CD14-positive monocyte (primary cell): ENCODE data around the gene CD6. TPM values are rescaled to one million over a fixed set of nuclear protein-coding genes. Genes with fewer than 3 reads are reported as not detected.

Experiments used
- DNase-seq, 3 donors: peaks; one replicate each; pipeline ENCODE4 v3.0.0-alpha.2; 2011 to 2022
- H2AFZ ChIP-seq: 2 replicates; pipeline ENCODE4 v1.6.0; 2012; ENCODE audit warnings: mild to moderate bottlenecking, low read depth, low read length, inconsistent platforms; ENCODE audit not compliant: insufficient read depth, poor library complexity, severe bottlenecking
- H3K27ac ChIP-seq, 2 donors: 1 replicate in 1 of 2; 2 replicates in 1 of 2; pipeline ENCODE4 v1.5.1; 2012 to 2013; ENCODE audit warnings: low read length in 2 of 2, control low read depth in 1 of 2, inconsistent platforms in 1 of 2, low read depth in 1 of 2, mild to moderate bottlenecking in 1 of 2
- H3K27me3 ChIP-seq, 2 donors: one replicate each; pipeline versions ENCODE4 v1.6.0 to v1.6.1; 2011 to 2013; ENCODE audit warnings: low read length in 2 of 2; ENCODE audit not compliant: control insufficient read depth in 2 of 2, insufficient read depth in 2 of 2
- H3K36me3 ChIP-seq, 2 donors: replicated peaks in 1 of 2; 1 replicate in 1 of 2; 2 replicates in 1 of 2; pipeline versions ENCODE4 v1.5.1 to v1.6.1; 2012 to 2013; ENCODE audit warnings: low read length in 2 of 2, control low read depth in 1 of 2, inconsistent platforms in 1 of 2, mild to moderate bottlenecking in 1 of 2; ENCODE audit not compliant: insufficient read depth in 2 of 2, control insufficient read depth in 1 of 2
- H3K4me1 ChIP-seq, 2 donors: 1 replicate in 1 of 2; 2 replicates in 1 of 2; pipeline versions ENCODE4 v1.5.1 to v1.6.1; 2012 to 2013; ENCODE audit warnings: low read length in 2 of 2, control low read depth in 1 of 2, inconsistent platforms in 1 of 2, mild to moderate bottlenecking in 1 of 2, moderate library complexity in 1 of 2; ENCODE audit not compliant: insufficient read depth in 2 of 2, control insufficient read depth in 1 of 2
- H3K4me2 ChIP-seq: replicated peaks from 2 replicates; pipeline ENCODE3; 2012; ENCODE audit warnings: low read length, moderate library complexity, mild to moderate bottlenecking; ENCODE audit not compliant: poor library complexity, severe bottlenecking; ENCODE audit errors: extremely low read depth
- H3K4me3 ChIP-seq, 3 experiments: fragments of 200-600 bp in 1 of 3; sonication (generic) in 1 of 3; replicated peaks in 1 of 3; 1 replicate in 2 of 3; 2 replicates in 1 of 3; pipeline ENCODE4 v1.5.1; 2011 to 2013; ENCODE audit warnings: low read length in 3 of 3, mild to moderate bottlenecking in 3 of 3, control low read depth in 2 of 3, low read depth in 2 of 3, inconsistent platforms in 1 of 3, moderate library complexity in 1 of 3
- H3K79me2 ChIP-seq: 2 replicates; pipeline ENCODE4 v1.6.0; 2012; ENCODE audit warnings: mild to moderate bottlenecking, control low read depth, inconsistent platforms, low read length, moderate library complexity; ENCODE audit not compliant: insufficient read depth
- H3K9ac ChIP-seq: 2 replicates; pipeline ENCODE4 v1.6.0; 2017; ENCODE audit warnings: low read length, mild to moderate bottlenecking; ENCODE audit not compliant: insufficient read depth, poor library complexity, severe bottlenecking
- H3K9me3 ChIP-seq, 2 donors: replicated peaks in 1 of 2; 1 replicate in 1 of 2; 2 replicates in 1 of 2; pipeline versions ENCODE4 v1.5.1 to v1.6.1; 2012 to 2013; ENCODE audit warnings: low read length in 2 of 2, control low read depth in 1 of 2; ENCODE audit not compliant: control insufficient read depth in 1 of 2, insufficient read depth in 1 of 2
- H4K20me1 ChIP-seq: 2 replicates; pipeline ENCODE4 v1.6.0; 2012; ENCODE audit warnings: mild to moderate bottlenecking, low read length, control low read depth, moderate library complexity; ENCODE audit not compliant: insufficient read depth
- H3K27ac Mint-ChIP-seq, 7 donors: one replicate each; pipeline ENCODE4 v1.8.0; 2020; ENCODE audit warnings: mild to moderate bottlenecking in 7 of 7, mixed read lengths in 7 of 7, moderate library complexity in 6 of 7, inconsistent platforms in 2 of 7
- H3K27me3 Mint-ChIP-seq, 3 donors: one replicate each; pipeline ENCODE4 v1.8.0; 2021 to 2022; ENCODE audit warnings: low read depth in 3 of 3, mild to moderate bottlenecking in 3 of 3, mixed read lengths in 3 of 3, moderate library complexity in 3 of 3, inconsistent platforms in 1 of 3
- H3K36me3 Mint-ChIP-seq, 2 donors: one replicate each; pipeline ENCODE4 v1.8.0; 2020; ENCODE audit warnings: mixed read lengths in 2 of 2, inconsistent platforms in 1 of 2, mild to moderate bottlenecking in 1 of 2
- H3K4me1 Mint-ChIP-seq: one replicate; pipeline ENCODE4 v1.8.0; 2020; ENCODE audit warnings: mild to moderate bottlenecking, mixed read lengths
- H3K4me3 Mint-ChIP-seq, 2 donors: one replicate each; pipeline ENCODE4 v1.8.0; 2020; ENCODE audit warnings: mild to moderate bottlenecking in 2 of 2, mixed read lengths in 2 of 2, moderate library complexity in 1 of 2
- H3K9me3 Mint-ChIP-seq, 7 donors: one replicate each; pipeline ENCODE4 v1.8.0; 2020 to 2022; ENCODE audit warnings: mixed read lengths in 7 of 7, mild to moderate bottlenecking in 6 of 7, moderate library complexity in 6 of 7, inconsistent platforms in 2 of 7
- CTCF ChIP-seq: fragments of 200-600 bp; IDR thresholded peaks from one replicate; pipeline ENCODE4 v1.8.0; 2022; ENCODE audit warnings: antibody characterized with exemption, mild to moderate bottlenecking
- WGBS: methylation state at CpG from one replicate; pipeline ENCODE4 v1.1.5; 2013; ENCODE audit warnings: missing lambda C conversion rate; ENCODE audit not compliant: insufficient coverage; 5-methylcytosine and 5-hydroxymethylcytosine counted together
- intact Hi-C, 2 donors: fragments of 100-400 bp; cut with micrococcal nuclease; formaldehyde crosslinking; loops; one replicate each; pipeline versions ENCODE4 v1.15.0 to v1.15.1; 2023
- polyA plus RNA-seq, 3 donors: library from polyadenylated mRNA; depleted of rRNA in 1 of 3; unstranded in 2 of 3; stranded (reverse) in 1 of 3; fragments of 300-500 nt in 2 of 3; fragments of >200 nt in 1 of 3; fragmentation: Illumina TruSeq in 2 of 3; gene quantifications; 1 replicate in 2 of 3; 2 replicates in 1 of 3; pipeline ENCODE4 v1.2.3, GENCODE V29; 2012 to 2021

The CD6 gene
- polyA plus RNA-seq, 3 donors, result 0.09 to 0.39 (median 0.39) TPM

- no peak for TF ChIP-seq CTCF
- no peak overlapping the region for H3K4me3 ChIP-seq
- no peak for DNase-seq
- intact Hi-C loops, result no loop called here
- H2AFZ ChIP-seq, result no peak overlapping the region
- peaks cover 71 to 72% of the 10 kb centered on the region in 2 donors for H3K36me3 ChIP-seq
- no peak overlapping the region for H3K4me2 ChIP-seq
- H3K4me1 ChIP-seq, result no peaks in the 10 kb centered on the region
- Mint-ChIP-seq H3K4me1 (peaks cover 4% of the 10 kb centered on the region), H3K27ac (peak overlapping the region in 2 of 7 donors; percentile 22 to 29), H3K4me3 (peak overlapping the region in 1 of 2 donors; percentile 57), H3K36me3 (peaks cover 69 to 73% of the 10 kb centered on the region in 2 donors), H3K27me3 (peaks cover 0 to 6% (median 4%) of the 10 kb centered on the region in 3 donors), H3K9me3 (peaks cover 0 to 2% (median 0%) of the 10 kb centered on the region in 7 donors)
- no peaks in the 10 kb centered on the region for H3K79me2 ChIP-seq
- H4K20me1 ChIP-seq, result peaks cover 96% of the 10 kb centered on the region
- 96% methylated on average over 6 of the region's 9 CpGs for WGBS
- H3K9ac ChIP-seq, result no peak overlapping the region
- no peak overlapping the region for H3K27ac ChIP-seq
- no peaks in the 10 kb centered on the region for H3K9me3 ChIP-seq
- H3K27me3 ChIP-seq, result no peaks in the 10 kb centered on the region
These were observed 33.0 kb upstream of the CD6 start for GRCh38 chr11:60938500-60938899.

GRCh38 chr11:60939301-60939700, 32.2 kb upstream of the CD6 start:
- H3K27ac Mint-ChIP-seq, result no peak overlapping the region
- no peak overlapping the region for H2AFZ ChIP-seq
- H3K9me3 Mint-ChIP-seq, result peaks cover 0 to 4% (median 0%) of the 10 kb centered on the region in 7 donors
- peaks cover 1 to 4% (median 1%) of the 10 kb centered on the region in 3 donors for H3K27me3 Mint-ChIP-seq
- peaks cover 79 to 80% of the 10 kb centered on the region in 2 donors for H3K36me3 ChIP-seq
- H3K27me3 ChIP-seq, result no peaks in the 10 kb centered on the region
- peaks cover 5% of the 10 kb centered on the region for H3K79me2 ChIP-seq
- no peak for DNase-seq
- H3K4me3 Mint-ChIP-seq, result no peak overlapping the region
- peaks cover 7% of the 10 kb centered on the region for H3K4me1 Mint-ChIP-seq
- H3K4me2 ChIP-seq, result no peak overlapping the region
- H3K9me3 ChIP-seq, result no peaks in the 10 kb centered on the region
- H3K36me3 Mint-ChIP-seq, result peaks cover 76 to 81% of the 10 kb centered on the region in 2 donors
- no peak overlapping the region for H3K27ac ChIP-seq
- no peaks in the 10 kb centered on the region for H3K4me1 ChIP-seq
- no peak overlapping the region for H3K4me3 ChIP-seq
- TF ChIP-seq CTCF, result no peak
- intact Hi-C loops, result no loop called here
- no peak overlapping the region for H3K9ac ChIP-seq
- H4K20me1 ChIP-seq, result peaks cover 100% of the 10 kb centered on the region
- WGBS, result 97% methylated on average over 7 of the region's 7 CpGs
